Activated CD4-positive, CD25-positive, alpha-beta regulatory T cell treated with anti-CD3 and anti-CD28 coated beads, Interleukin-2, amount 50 U/mL, for 24 hours (primary cell): ENCODE measurements around the gene ATP10A.
A peak's percentile ranks its signal among the peaks of the same experiment; 100 is the strongest.

Source experiments
- ATAC-seq, 2 donors: fragments of 150-1000 bp; cut with Tn5 transposase; one replicate each; pipeline ENCODE4 v1.10.0; 2021; ENCODE audit warnings: mild to moderate bottlenecking in 1 of 2, moderate library complexity in 1 of 2

ATP10A gene

GRCh38 chr15:25863111-25863967 is at the start of gene ATP10A:
ATP10A (minus strand) TSS chr15:25863327; CDS start chr15:25863096, 231 bp downstream.
- peak in 1 of 2 donors; percentile 7 for ATAC-seq

- no peak for ATAC-seq
Observed at GRCh38 chr15:25912035-25912434, 48.9 kb upstream of the ATP10A start.

DNA sequence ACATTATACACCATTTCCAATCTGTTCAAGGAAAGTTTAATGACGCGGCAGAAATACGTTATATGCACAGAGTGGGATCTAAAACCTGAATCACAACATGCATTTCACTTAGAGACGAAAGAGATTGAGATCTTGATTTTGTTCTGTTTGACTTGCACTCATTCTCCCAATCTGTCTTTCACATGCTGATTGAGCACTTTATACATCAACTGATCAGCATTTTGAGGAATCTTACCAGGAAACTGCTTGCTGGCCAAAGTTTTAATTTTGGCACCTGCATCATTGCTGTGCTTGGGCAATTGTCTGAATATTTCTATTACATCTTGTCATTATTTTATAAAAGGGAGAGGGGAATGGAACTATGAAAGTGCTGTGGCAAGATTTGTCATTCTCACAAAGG is 47.7 kb upstream of the ATP10A start:
- ATAC-seq = no peak

DNA sequence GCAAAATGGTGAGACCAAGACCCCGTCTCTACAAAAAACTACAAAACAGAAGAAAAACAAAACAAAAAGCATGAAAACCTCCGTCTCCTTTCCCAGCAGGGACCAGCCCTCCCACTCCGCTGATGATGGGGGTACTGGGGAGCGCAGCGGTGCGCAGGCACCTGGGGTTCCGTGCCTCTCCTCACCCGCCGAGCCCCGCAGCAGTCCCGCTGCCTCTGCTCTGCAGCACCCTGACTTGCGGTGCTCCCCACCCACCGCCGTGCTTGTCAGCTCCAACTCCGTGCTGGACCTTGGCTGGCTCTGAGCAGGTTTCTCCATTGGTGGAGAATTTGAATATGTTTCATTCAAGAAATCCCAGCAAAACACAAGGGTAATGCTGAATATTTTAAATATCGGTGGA is 46.7 kb upstream of the ATP10A start:
- ATAC-seq = no peak

DNA sequence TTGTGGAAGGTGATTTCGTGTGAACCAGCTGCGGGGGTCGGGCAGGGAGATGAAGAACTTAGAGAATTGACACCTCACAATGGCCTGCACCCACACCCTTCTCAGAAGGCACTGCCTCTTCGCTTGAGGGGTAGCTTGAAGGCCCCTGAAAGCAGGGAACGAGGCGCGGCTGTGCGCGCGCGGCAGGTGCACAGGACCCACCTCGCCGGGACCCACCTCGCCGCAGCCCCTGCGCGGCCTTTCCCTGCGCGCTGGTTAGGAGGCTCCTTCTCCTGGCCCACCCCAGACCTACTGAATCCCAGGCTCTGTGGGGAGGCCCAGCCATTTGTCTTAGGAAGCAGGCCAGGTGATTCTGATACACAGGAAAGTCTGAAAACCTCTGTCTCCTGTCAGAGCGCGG is 46.2 kb upstream of the ATP10A start:
- no peak for ATAC-seq

DNA sequence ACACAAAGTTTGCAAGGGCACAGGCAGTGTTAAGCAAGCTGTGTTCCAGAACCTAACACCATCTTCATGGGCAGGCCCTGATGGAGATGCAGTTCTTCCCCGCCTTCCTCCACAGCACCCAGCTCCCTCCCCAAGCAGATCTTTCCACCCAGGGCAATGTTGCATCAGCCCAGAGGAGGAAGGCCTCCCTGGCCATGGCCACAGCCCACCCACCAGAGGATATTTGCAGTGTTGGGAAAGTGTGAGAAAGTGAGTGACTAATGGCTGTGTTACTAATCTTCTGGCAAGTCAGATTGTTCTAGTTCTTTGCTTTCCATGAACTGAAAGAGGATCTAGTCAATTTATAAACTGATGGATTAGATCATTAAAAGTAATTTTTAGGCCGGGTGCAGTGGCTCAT is 42.0 kb upstream of the ATP10A start:
- ATAC-seq = peak in 1 of 2 donors; percentile 57

GRCh38 chr15:25903024-25903581 is 40.0 kb upstream of the ATP10A start:
- peak in 1 of 2 donors; percentile 11 for ATAC-seq

DNA sequence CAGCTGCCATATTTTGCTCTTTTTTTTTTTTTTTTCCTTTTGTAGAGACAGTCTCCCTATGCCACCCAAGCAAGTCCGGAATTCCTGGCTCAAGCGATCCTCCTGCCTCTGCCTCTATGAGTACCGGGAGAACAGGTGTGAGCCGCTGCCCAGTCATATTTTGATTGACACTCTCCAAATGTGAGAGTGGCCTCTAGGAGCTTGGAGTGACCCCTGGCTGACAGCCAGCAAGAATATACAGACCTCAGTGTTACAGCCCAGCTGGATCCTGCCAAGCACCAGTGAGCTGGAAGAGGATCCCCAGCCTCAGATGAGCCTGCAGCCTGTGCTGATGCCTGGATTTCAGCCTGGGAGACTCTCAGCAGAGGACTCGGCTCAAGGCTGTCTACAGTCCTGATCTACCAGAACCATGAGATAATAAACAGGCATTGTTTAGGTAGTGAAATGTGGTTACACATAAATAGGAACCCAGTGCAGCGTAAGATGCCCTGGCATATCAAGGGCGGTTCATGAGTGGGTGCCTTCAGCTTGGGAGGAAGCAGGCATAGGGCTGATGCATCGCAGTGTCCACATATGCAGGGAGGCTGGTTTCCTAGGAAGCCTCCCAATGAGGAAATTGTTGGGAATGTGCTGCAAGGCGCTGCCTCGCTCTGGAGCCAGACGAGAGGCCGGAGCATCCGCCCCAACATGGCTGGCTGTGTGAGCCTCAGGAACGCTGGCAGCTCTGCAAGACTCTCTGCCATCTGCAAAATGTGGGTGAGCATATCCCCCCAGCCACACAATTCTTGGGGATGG is 38.9 kb upstream of the ATP10A start:
- no peak for ATAC-seq

GRCh38 chr15:25900901-25901300 is 37.8 kb upstream of the ATP10A start:
- no peak for ATAC-seq

DNA sequence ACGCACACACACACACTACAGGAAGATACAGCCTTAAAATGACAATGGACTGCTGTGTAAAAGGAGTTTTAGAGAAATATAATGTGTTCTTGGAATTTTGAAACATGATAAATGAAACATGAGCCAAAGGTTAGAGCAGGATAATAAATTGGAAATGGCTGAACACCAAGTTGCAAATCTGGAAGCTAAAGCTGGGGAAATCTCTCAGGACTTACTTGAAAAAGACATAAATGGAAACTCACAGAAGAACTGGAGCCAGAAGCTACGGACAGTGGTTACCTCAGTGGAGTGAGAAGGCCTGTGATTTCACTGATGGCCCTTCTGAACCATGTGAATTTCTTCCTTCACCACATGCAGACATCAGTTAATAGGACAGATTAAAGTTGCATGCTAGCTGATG is 37.3 kb upstream of the ATP10A start:
- no peak for ATAC-seq

GRCh38 chr15:25899870-25900269 is 36.7 kb upstream of the ATP10A start:
- no peak for ATAC-seq

DNA sequence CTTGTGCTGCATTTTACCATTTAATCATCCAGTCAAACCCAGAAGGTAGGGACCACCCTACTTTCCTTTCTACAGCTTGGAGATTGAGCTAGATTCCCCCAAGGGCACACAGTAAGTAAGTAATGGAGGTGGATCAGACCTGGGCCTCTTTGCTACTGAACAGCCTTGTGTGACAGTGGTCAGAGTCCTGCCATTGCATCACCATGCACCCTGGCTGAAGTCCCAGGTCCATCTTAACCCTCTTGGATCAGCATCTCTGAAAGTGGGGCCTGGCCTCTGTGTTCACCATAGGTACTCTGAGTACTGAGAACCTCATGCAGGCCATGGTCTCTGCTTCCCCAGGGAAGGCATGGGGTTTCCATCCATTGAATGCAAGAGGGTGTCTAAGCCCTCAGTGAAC is 34.5 kb upstream of the ATP10A start:
- no peak for ATAC-seq

DNA sequence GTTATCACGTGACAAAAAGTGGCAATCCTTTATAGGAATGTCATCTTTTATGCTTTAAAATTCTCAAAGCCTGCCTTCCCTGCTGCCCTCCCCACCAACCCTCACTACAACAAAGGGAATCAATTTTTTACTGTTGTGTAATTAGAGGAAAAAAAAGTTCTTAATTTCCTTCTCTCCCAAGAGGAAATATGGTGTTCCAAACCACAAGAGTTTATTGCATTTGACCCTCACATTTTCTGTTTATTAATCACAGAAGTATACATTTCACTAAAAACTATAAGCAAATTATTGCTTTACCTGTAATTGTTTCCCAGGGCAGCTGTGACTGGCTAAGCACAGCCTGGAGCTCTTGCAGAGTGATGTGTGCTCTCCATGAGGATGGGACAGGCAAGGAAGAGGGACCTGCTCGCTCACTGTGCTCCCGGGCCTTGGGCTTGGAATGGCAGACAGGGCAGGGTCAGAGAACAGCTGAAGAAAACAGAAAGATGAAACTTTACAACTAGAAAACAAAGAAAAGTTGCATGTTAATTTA is 31.3 kb upstream of the ATP10A start:
- no peak for ATAC-seq

DNA sequence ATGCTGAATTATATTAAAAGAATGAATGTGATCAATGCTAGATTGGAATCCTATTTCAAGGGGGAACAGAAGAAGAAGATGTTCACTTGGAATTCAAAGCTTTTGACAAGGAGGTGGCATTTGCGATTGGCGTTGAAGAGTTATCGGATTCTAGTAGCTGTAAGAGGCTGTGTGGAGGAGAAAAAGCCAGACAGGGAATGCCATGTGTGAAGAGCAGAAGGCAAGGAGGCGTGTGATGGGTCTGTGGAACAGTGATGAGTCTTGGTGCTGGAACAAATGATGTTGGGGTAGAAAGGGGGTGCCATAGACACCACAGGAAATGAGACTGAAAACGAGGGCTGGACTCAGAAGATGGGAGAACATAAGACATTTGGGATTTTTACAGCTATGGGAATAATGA is 30.5 kb upstream of the ATP10A start:
- ATAC-seq = no peak

- ATAC-seq = no peak
Observed at GRCh38 chr15:25892126-25892525, 29.0 kb upstream of the ATP10A start.

DNA sequence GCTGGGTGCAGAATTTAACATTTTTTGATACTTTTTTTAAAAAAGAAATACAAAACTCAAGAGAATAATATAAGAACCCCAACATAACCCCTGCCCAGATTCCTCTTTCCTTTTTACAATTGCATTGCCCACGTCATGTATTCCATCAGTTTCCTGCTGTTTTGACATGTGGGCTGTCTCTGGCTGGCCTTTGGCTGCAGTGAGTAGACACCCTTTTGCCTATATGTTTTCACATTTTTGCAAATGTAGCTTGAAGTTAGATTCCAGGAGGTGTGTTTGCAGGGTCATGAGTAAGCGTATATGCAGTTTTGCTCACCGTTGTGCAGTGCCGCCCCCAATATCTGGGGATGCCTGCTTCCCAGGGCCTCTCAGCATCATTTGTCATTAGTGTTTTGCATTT is 28.0 kb upstream of the ATP10A start:
- no peak for ATAC-seq

- ATAC-seq = no peak
Observed at GRCh38 chr15:25890529-25890928, 27.4 kb upstream of the ATP10A start.

DNA sequence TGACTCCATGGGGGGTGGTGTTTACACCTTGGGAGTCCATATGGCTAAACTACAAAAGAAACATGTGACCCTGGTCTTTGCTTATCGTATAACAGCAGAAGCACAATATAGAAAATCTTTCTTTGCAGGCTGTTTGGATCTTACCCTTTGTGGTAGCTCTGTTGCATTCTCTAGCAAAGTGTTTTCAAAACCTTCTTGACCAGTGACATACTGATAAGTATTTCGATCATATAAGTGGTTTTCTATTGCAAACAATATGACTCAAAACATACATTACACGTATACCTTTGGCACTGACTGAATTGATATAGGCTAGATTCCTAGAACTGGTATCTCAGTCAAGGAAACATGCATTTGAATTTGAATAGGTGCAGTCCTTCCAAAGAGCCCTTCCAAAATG is 24.7 kb upstream of the ATP10A start:
- ATAC-seq = no peak

- ATAC-seq = no peak
Observed at GRCh38 chr15:25886498-25887140, 23.5 kb upstream of the ATP10A start.

DNA sequence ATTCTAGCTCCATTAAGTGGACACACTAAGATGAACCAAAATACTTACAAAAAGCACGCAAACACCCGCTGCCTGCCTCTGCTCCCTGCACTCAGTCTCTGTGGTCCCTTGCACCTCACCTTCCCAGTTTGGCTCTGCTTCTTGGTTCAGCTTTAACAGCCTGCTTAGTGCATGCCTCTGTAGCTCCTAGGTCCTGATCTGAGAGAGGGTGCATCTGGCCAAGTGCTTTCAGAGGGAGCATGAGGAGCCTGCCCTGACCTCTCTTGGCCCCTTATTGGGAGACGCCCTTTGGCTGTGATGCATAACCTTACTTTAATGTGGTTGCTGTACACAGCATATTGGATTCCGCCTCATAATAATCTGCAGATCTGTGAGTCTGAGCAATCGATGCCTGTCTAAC is 21.2 kb upstream of the ATP10A start:
- no peak for ATAC-seq

DNA sequence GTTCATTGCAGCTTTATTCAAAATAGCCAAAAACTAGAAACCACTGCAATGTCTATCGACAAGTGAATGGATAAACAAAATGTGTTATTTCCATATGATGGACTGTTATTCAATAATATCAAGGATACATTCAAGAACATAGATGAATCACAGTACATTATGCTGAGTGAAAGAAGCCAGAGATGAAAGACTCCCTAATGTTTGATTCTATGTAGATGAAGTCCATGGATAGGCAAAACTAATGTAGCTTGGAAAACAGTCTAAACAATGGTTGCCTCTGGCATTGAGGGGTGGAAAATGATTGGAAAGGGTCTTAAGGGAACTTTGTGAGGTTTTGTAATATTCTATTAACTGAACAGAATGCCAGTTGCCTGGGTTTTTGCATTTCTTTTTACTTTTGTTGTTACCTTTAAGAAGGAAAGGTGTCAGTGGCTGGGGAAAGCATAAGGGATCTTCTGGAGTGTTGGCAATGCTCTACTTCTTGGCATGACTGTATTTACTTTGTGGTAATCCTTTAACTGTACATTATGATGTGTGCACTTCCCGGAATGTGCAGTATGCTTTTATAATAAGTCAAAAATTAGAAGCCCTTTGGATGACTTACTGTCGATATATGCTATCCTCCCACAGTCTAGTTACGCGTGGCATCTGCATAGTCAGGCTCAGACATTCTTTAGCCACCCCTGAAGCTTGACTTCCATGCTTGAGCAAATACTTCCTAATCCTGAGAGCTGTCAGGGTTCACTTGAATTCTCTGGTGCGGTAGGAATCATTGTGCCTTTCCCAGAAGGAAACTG is 20.5 kb upstream of the ATP10A start:
- no peak for ATAC-seq

- no peak for ATAC-seq
Observed at GRCh38 chr15:25882466-25882865, 19.3 kb upstream of the ATP10A start.
